Right kidney (tissue), 9 donors: Measurements from ENCODE around the gene VEGFB.

Experiments used
- DNase-seq: peaks from one replicate; pipeline ENCODE4 v3.0.0-alpha.2; 2016
- long read RNA-seq, 8 donors: transcript quantifications; one replicate each; lab custom pipeline, GENCODE V29; 2026

Gene VEGFB
- long read RNA-seq, donor 1, transcript VEGFB-202 (7 exons, 979 nt) = minor isoform, 6 of 29 reads
- long read RNA-seq, donor 1, transcript VEGFB-201 (7 exons, 1,380 nt) = major isoform, 17 of 29 reads
- long read RNA-seq, donor 1, partial matches to known transcripts = 5 of 29 reads
- long read RNA-seq, donor 1, other reads (novel, unspliced or antisense) = 0 of 29 reads
- long read RNA-seq, donor 2, transcript VEGFB-201 (7 exons, 1,380 nt) = major isoform, 23 of 29 reads
- long read RNA-seq, donor 2, transcript VEGFB-202 (7 exons, 979 nt) = minor isoform, 6 of 29 reads
- long read RNA-seq, donor 2, partial matches to known transcripts = 0 of 29 reads
- long read RNA-seq, donor 2, other reads (novel, unspliced or antisense) = 0 of 29 reads
- long read RNA-seq, donor 3, transcript VEGFB-201 (7 exons, 1,380 nt) = major isoform, 13 of 17 reads
- long read RNA-seq, donor 3, partial matches to known transcripts = 0 of 17 reads
- long read RNA-seq, donor 3, other reads (novel, unspliced or antisense) = 0 of 17 reads
- long read RNA-seq, donor 4, transcript VEGFB-202 (7 exons, 979 nt) = minor isoform, 7 of 29 reads
- long read RNA-seq, donor 4, transcript VEGFB-201 (7 exons, 1,380 nt) = major isoform, 22 of 29 reads
- long read RNA-seq, donor 4, partial matches to known transcripts = 0 of 29 reads
- long read RNA-seq, donor 4, other reads (novel, unspliced or antisense) = 0 of 29 reads
- long read RNA-seq, donor 5, transcript VEGFB-201 (7 exons, 1,380 nt) = major isoform, 22 of 33 reads
- long read RNA-seq, donor 5, transcript VEGFB-202 (7 exons, 979 nt) = minor isoform, 11 of 33 reads
- long read RNA-seq, donor 5, partial matches to known transcripts = 0 of 33 reads
- long read RNA-seq, donor 5, other reads (novel, unspliced or antisense) = 0 of 33 reads
- long read RNA-seq, donor 6, transcript VEGFB-201 (7 exons, 1,380 nt) = major isoform, 27 of 66 reads
- long read RNA-seq, donor 6, transcript VEGFB-202 (7 exons, 979 nt) = minor isoform, 13 of 66 reads
- long read RNA-seq, donor 6, partial matches to known transcripts = 26 of 66 reads
- long read RNA-seq, donor 6, other reads (novel, unspliced or antisense) = 0 of 66 reads
- long read RNA-seq, donor 7, transcript VEGFB-202 (7 exons, 979 nt) = minor isoform, 17 of 81 reads
- long read RNA-seq, donor 7, transcript VEGFB-201 (7 exons, 1,380 nt) = major isoform, 34 of 81 reads
- long read RNA-seq, donor 7, partial matches to known transcripts = 28 of 81 reads
- long read RNA-seq, donor 7, other reads (novel, unspliced or antisense) = 0 of 81 reads
- long read RNA-seq, donor 8, transcript VEGFB-202 (7 exons, 979 nt) = minor isoform, 9 of 39 reads
- long read RNA-seq, donor 8, transcript VEGFB-201 (7 exons, 1,380 nt) = major isoform, 29 of 39 reads
- long read RNA-seq, donor 8, partial matches to known transcripts = 0 of 39 reads
- long read RNA-seq, donor 8, other reads (novel, unspliced or antisense) = 0 of 39 reads

- DNase-seq = peak; percentile 80
These were observed at the start of gene VEGFB for GRCh38 chr11:64233913-64234586. Gene VEGFB, plus strand, starts transcription at chr11:64234584. Its CDS starts 250 bp downstream, at chr11:64234834.

- DNase-seq = peak; percentile 99
These were observed 49.1 kb upstream of the VEGFB start for GRCh38 chr11:64185175-64185692.

GRCh38 chr11:64185693-64186491 lies 48.5 kb upstream of the VEGFB start, which contains the start of gene STIP1:
Gene STIP1, plus strand, starts transcription at chr11:64186171. Its CDS starts 91 bp downstream, at chr11:64186262.
- DNase-seq = no peak

GRCh38 chr11:64186492-64187165 lies 47.8 kb upstream of the VEGFB start:
- DNase-seq = peak; percentile 50

- DNase-seq = no peak
These were observed 42.0 kb upstream of the VEGFB start for GRCh38 chr11:64192434-64192833.

GRCh38 chr11:64196626-64197025 lies 37.8 kb upstream of the VEGFB start:
- DNase-seq = no peak

- no peak for DNase-seq
These were observed 35.9 kb upstream of the VEGFB start for GRCh38 chr11:64198511-64198910.

GRCh38 chr11:64201543-64201942 lies 32.8 kb upstream of the VEGFB start:
- no peak for DNase-seq

GRCh38 chr11:64202992-64203391 lies 31.4 kb upstream of the VEGFB start:
- DNase-seq = no peak

- no peak for DNase-seq
These were observed 30.8 kb upstream of the VEGFB start for GRCh38 chr11:64203421-64204079.

GRCh38 chr11:64204080-64204440 lies 30.3 kb upstream of the VEGFB start:
- no peak for DNase-seq

- DNase-seq = peak; percentile 65
These were observed 29.9 kb upstream of the VEGFB start for GRCh38 chr11:64204464-64204989.

GRCh38 chr11:64206457-64207255 lies 27.7 kb upstream of the VEGFB start, which contains the start of gene FERMT3:
Gene FERMT3, plus strand, starts transcription at chr11:64206721. Its CDS starts 644 bp downstream, at chr11:64207365.
- DNase-seq = no peak

- DNase-seq = peak; percentile 53
These were observed 26.9 kb upstream of the VEGFB start for GRCh38 chr11:64207256-64208085.

- no peak for DNase-seq
These were observed 26.1 kb upstream of the VEGFB start for GRCh38 chr11:64208086-64208795.
